ENCODE data around the gene ADAR.

Gene ADAR

DNA sequence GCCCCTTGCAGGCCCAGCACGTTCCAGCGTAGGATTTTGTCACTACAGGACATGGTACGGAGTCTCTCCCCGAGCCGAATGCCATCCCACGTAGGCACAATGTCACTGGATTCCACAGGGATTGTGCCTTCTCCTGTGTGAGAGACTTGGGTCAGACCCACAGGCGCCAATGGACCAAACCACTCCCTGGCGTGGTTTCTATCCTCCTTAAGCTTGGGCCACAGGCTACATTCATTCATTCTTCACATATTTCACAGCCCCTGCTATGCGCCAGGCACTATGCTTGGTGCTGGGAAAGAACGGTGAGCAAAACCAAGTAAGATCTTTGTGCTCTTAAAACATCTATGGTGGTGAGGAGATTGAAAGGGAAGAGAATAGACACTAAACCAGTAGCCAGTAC lies 21.8 kb downstream of the ADAR start:
- no peak for DNase-seq (ENCODE audit: low spot score)

DNA sequence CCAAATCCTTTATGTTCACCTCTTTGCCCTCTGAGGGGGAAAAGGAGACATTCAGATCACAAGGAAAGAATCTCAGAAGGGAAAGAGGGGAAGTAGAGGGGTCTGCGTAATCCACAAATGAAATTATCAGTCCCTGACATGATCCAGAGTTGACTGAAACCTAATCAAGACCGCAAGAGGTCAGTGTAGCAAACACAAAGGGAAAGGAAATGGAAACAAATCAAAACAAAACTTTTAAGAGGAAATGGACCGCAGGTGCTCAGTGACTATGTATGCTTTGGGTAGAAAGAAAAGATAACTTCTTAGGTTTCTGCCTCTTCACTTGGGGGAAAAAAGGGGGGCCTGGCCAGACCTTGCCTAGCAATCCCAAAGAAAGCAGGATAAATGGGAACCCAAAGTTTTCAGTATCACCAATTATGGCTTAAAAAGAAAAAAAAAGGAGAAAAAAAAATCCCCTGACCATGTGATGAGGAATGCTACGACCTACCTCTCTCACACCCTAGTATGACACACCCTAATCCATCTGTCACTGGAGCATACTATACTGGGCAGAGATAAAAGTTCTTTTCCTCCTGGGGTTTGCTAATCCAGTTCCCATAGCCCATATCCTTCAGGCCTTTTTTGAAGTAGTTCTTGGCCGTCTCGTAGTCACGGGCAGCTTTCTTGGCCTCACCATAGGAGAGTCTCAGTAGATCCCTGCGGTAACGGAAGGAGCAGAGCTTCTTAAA lies 23.6 kb downstream of the ADAR start:
- no peak for DNase-seq (ENCODE audit: low spot score)

DNA sequence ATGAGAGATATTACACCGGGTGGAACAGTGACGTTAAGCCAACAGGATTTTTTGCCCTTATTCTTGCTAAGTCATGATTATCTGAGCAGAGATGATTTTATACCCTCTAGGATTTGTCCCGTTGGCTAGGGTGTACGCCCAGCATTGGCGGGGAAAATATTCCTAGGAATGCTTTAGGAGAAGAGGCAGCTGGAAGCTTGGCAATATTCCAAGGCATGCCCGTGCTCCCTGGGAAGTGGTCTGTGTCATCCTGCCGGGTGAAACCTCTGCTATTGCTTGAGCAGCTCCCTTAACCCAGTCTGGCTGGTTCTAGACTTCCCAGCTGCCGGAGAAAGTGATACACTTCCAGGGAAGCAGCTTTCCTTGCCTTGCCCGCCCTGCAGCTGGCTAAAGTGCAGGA lies 24.2 kb downstream of the ADAR start:
- no peak for DNase-seq (ENCODE audit: low spot score)

DNA sequence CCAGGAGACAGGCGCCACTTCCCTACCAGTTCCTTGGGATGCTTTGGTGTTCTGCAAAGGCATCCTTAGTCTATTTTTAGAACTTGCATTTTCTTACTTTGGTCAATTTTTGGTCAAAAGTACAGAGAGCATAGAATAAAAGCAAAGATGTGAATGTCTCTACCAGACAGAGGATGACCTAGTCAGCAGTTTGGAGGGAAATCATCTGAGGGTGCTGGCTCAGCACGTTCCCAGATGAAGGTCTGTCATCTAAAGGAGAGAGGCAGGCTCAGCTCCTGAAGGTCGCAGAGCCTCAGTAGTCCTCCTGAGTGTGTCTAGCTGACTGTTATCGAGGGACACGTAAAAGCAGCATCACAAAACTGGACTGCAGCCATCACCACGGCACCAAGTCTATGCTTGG lies 25.1 kb downstream of the ADAR start:
- no peak for DNase-seq (ENCODE audit: low spot score)

DNA sequence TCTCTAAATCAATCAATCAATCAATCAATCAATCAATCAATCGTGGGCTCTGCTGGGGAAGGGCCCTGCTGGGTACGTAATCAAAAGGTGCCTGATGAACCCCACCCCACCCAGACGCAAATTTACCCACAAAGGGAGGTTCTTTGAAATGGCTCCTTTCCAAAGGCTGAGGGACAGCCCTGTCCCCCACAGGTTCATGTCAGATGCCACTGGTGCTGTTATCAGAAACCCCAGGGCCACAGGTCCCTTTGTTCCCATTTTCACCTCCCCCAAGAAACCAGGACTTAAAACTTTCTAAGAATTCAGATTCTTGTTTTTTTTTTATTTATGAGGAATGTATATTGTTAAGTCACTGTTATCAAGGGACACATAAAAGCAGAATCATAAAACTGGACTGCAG lies 26.2 kb downstream of the ADAR start:
- no peak for DNase-seq (ENCODE audit: low spot score)

DNA sequence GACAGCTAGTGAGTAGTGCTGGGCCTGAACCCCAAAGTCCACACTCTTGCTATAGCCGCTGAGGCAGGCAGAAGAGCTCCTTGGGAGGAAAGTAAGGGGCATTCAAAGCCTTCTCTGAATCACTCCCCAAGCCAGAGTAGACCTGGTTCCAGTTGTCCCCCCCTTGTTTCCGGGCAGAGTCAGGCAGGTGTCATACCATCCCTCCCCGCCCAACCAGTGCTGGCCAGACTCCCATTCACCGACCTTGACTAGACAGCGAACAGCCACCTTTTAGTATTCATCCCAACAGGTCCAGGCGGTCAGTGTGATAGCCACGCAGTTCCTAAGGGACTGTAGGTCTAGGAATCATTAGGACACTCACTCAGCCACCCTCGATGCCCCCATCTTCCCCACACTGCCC lies 28.6 kb downstream of the ADAR start:
- DNase-seq (ENCODE audit: low spot score): no peak

DNA sequence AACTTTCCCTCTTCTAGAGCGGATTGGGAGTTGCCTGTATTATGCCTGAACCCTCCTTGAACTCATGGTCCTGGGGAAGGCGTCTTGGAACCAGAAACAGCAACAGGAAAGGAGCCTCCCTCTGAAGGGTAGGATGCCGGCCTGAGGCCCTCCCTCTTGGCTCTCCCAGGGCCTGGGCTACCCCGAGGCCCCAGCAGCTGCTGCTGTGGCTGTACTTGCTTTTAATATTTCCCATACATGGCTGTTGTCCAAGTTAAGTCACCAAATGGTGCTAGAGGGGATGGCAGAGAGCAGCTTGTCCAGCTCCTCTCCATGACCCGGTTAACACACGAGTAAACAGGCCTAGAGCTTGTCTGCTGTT lies 29.9 kb downstream of the ADAR start:
- DNase-seq (ENCODE audit: low spot score): no peak

DNA sequence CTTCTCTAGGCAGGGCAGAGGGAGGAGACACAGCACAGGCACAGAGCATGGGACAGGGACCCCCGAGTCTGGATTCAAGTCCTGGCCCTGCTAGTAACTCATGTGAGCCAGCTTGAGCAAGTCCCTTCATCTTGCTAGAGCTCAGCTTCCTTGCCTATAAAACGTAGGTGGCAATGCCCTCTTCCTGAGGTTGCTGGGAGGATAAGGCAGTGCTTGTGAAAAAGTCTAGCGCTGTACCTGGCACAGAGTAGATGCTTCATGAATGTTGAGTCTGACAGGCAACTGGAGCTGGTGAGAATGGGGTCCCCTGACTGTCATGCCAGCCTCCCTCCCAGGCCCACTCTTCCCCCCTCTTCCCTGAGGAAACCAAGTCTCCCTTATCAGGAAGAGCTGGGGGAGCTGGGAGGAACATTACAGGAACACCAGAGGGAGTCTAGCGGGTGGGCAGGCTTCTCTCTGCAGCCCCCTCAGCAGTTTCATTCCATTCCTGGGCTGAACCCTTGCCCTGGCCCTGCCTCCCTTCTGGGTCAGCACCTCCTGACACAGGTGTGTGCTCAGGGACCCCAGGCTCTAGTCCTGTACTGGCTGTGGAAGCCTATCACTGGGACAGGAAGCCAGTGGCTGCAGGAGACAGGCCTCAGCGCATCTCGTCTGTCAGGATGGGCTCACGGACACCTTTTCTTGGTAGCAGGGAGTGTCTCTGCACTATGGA lies 30.5 kb downstream of the ADAR start:
- no peak for DNase-seq (ENCODE audit: low spot score)

DNA sequence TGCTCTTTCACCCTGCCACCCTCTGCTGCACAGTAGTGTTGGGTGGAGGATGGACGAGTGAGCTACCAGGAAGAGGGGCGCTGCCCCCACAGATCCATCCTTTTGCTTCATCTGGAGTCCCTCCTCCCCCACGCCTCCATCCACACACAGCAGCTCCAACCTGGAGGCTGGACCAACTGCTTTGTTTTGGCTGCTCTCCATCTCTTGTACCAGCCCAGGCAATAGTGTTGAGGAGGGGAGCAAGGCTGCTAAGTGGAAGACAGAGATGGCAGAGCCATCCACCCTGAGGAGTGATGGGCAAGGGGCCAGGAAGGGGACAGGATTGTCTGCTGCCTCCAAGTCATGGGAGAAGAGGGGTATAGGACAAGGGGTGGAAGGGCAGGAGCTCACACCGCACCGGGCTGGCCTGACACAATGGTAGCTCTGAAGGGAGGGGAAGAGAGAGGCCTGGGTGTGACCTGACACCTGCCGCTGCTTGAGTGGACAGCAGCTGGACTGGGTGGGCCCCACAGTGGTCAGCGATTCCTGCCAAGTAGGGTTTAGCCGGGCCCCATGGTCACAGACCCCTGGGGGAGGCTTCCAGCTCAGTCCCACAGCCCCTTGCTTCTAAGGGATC lies 31.9 kb downstream of the ADAR start:
- DNase-seq (ENCODE audit: low spot score): no peak

DNA sequence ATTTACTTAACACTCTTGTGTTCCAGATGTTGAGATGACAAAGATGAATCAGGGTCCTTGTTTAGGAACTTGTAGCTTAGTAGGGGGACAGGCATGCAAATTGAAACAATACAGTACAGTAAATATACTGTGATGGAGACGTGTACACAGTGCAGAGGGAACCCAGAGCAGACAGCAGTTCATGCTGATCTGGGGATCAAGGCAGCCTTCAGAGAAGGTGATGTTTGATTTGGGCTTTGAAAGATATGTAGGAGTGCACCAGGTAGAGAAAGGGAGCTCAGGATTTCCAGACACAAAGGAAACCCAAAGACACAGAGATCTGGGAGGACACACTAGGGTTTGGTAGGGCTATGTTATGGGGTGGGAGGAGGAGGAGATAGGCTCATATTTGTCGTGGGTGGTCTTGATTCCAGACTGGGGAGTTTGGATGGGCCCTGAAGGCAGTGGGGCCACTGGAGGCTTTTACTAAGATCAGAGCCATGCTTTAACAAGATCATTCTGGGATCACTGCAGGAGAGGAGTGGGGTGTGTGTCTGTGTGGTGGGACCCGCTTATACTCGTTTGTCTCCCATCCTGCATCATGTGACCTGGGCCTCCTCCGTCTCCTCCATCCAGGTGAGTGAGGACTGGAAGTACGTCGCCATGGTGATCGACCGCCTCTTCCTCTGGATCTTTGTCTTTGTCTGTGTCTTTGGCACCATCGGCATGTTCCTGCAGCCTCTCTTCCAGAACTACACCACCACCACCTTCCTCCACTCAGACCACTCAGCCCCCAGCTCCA lies 32.6 kb downstream of the ADAR start:
- DNase-seq (ENCODE audit: low spot score): no peak

DNA sequence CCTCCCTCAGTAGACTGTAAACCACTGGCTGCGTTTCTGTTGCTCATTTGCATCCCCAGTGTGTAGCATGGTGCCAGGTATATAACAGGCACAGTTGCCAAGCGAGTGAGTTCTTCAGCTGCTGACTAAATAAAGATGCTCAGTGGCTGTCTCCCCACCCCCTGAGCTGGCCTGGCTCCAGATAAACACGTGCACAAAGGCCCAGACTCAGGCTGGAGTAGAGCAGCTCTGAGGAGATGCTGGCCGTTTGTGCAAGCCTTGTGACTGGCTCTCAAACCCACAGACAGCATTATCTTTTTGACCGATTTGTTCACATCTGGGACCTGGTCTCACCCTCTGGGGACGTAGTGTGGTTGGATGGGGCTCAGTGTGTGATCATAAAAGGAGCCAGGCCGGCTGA lies 33.3 kb downstream of the ADAR start:
- no peak for DNase-seq (ENCODE audit: low spot score)

DNA sequence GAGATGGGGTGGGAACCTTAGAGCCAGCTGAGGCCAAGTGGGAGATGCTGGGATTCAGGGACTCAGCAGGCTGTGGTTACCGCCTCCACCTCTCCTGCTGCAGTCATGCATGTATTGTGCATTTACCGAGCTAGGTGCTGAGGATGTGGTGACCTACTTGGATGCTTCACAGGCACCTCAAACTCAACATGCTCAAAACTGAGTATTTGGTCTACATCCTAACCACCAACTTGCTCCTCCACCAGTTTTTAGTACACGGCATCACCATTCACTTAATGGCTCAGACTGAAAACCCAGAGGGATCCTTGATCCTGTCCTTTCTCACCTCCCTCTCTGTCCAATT lies 34.8 kb downstream of the ADAR start:
- DNase-seq (ENCODE audit: low spot score): no peak

DNA sequence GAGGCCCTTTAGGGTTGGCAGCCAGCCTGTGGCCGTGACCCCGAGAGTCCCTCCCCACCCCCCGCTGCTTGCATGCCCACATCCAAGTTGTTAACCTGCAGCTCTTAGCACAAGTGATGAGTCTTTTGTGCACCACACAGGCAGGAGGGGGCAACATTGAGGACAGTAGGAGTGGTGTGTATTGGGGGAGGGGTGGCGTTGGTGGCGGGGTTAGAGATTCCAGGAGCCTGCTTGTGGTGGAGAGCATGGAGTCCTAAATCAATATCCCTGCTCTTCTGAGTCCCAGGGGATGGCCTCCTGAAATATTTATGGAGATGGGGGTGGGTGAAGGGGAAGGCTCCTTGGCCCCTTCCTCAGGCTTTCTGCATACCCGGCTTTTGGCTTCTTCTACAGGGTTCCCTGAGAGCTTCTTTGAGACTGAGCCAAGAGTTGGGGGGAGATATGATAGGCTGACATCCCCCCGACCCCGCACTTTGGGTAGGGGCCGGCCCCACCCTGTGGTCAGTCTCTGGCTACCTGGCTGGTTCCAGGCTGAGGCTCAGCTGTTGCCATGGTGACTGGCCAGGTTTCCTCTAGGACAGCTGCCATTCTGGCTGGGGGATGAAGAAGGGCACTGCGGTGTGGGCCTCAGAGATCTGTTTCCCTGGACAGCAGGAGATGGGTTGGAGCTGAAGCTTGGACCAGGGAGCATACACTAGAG lies 35.4 kb downstream of the ADAR start:
- no peak for DNase-seq (ENCODE audit: low spot score)

DNA sequence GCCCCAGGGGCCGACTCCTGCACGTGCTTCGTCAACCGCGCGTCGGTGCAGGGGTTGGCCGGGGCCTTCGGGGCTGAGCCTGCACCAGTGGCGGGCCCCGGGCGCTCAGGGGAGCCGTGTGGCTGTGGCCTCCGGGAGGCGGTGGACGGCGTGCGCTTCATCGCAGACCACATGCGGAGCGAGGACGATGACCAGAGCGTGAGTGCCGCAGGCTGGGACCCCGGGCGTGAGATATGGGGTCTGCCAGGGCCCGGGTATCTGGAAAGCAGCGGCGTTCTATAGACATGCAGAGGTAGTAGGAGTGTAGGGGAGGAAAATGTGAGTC lies 36.1 kb downstream of the ADAR start:
- no peak for DNase-seq (ENCODE audit: low spot score)

DNA sequence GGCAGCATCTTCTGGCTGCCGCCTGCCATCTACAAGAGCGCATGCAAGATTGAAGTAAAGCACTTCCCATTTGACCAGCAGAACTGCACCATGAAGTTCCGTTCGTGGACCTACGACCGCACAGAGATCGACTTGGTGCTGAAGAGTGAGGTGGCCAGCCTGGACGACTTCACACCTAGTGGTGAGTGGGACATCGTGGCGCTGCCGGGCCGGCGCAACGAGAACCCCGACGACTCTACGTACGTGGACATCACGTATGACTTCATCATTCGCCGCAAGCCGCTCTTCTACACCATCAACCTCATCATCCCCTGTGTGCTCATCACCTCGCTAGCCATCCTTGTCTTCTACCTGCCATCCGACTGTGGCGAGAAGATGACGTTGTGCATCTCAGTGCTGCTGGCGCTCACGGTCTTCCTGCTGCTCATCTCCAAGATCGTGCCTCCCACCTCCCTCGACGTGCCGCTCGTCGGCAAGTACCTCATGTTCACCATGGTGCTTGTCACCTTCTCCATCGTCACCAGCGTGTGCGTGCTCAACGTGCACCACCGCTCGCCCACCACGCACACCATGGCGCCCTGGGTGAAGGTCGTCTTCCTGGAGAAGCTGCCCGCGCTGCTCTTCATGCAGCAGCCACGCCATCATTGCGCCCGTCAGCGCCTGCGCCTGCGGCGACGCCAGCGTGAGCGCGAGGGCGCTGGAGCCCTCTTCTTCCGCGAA lies 36.6 kb downstream of the ADAR start:
- no peak for DNase-seq (ENCODE audit: low spot score)

DNA sequence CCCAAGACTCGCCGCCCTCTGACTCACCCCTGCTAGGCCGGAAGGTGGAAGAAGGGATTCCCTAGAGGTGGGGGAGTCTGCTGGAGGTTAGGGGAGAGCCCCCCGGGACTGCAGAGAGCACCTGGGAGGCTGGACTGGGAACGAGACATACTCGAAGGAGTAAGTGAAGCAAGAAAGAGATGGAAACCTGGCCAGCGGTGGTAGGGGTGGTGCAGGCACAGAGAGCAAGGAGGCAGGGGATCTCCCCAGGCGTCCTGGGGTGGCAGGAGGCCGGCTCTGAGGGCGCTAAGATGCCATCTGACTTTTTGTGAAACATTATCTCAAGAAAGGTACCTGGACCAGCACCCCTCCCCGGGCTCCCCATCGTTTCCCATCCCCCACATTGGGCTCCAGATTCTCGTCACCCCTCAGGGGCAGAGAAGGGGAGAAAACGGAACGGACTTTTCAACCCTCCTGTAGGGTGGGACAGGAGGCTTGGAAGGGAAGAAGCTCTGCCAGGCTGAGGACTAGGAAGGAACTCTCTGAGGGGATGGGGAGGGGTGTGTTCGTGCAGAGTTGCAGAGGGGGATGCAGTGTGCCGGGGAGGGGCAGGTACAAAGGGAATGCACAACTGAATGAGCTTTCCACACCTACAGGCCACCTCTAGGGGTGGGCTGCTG lies 39.7 kb downstream of the ADAR start:
- no peak for DNase-seq (ENCODE audit: low spot score)

DNA sequence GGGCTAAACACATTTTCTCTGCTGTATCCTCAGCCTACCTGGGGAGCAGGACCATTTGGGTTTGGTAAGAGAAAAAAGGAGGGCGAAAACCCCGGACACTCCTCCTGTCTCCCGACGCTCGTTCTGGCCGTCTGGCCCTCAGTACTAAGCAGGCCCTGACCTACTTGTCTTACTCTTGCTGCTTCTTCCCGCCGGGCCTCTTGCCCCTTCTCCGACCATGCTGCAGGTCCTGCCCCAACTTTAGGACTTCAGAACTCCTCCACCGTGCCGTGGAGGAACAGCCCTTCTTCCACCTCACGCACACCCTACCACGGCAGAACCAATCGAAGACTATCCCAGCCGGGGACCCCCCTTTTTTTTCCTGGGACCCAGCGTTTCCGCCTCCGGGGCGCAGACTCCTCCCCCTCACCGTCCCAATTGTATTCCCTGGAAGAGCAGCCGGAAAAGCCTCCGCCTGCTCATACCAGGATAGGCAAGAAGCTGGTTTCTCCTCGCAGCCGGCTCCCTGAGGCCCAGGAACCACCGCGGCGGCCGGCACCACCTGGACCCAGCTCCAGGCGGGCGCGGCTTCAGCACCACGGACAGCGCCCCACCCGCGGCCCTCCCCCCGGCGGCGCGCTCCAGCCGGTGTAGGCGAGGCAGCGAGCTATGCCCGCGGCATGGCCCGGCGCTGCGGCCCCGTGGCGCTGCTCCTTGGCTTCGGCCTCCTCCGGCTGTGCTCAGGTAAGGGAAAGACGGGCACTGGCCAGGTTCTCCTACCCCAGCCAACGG lies 40.4 kb downstream of the ADAR start, which contains the start of gene CHRNB2:
Gene CHRNB2, plus strand, starts transcription at position 393 of the 771 bp plus-strand sequence. Its CDS starts 267 bp downstream, at position 660.
- DNase-seq (ENCODE audit: low spot score): peak; percentile 72

DNA sequence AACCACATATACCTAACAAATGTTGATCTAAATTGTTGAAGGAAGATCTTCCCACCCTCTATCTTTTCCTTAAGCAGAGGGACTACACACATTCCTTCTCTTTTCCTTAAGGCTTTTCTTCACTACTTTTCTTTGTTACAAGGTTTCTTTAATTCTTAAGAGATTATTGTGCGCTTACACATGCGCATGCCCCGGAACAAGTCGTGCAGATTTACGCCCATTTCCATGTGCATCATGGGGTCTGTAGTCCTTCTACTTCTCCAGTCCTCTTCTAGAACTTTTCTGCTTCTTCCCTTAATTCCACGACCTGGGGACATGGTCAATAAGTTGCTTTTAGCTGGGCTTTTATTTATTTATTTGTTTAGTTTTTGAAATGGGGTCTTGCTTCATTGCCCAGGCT lies 42.1 kb downstream of the ADAR start:
- no peak for DNase-seq (ENCODE audit: low spot score)

DNA sequence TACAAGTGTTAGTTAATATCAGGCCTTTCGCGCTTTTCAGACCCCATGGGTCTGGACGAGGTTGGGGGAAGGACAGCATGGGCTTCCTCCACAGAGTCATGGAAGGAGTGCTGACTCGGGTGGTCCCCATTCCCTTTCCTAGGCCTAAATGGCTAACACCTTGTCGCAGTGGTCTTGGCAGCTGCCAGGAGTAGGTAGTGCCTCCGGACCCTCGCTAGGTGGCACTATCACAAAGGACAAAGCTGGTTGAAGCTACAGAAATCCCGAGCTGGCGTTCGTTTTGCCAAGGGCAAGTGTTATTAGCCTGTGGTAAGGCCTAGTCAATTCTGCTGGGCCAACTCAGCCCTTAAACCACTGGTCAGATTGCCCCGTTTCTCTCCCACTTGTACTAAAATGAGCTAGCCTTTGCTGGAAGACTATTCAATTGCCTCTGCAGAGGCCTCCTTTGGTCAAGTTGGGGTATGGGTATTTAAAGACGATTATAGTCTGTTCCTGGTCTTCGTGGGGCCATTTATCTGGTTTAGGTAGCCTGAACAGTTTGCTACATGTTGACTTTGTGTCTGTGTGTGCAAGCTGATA lies 48.4 kb downstream of the ADAR start:
- peak; percentile 89 for DNase-seq (ENCODE audit: low spot score)
